HCT116 (cell line): ENCODE results near the gene C10orf90. TPM values are rescaled to one million over a fixed set of nuclear protein-coding genes. Genes with fewer than 3 reads are reported as not detected.

Source experiments
- ATAC-seq: fragments of 200-7000 bp; cut with Tn5 transposase; 2 replicates; pipeline ENCODE4 v1.9.1; 2020; ENCODE audit warnings: mild to moderate bottlenecking, moderate library complexity
- BruUV-seq: library from RNA; stranded (reverse); fragments of 400-500 nt; replicated peaks from 2 replicates; lab custom pipeline; 2021; lab: Mats Ljungman, UMichigan
- CTCF ChIA-PET: fragments of 300-600 bp; sonication (Branson Sonifier 250); formaldehyde crosslinking; loops from one replicate; lab custom pipeline; 2021; ENCODE audit warnings: antibody characterized with exemption; lab: Charles Lee
- POLR2A ChIA-PET: fragments of 300-600, 350-600 bp; sonication (Branson Sonifier 250); formaldehyde crosslinking; loops from one replicate; lab custom pipeline; 2021; ENCODE audit warnings: antibody characterized with exemption; lab: Charles Lee
- RAD21 ChIA-PET, 2 experiments: fragments of 300-600 bp; sonication (Branson Sonifier 250); formaldehyde crosslinking; loops; one replicate each; lab custom pipeline; 2023; ENCODE audit warnings: low total read pairs in 2 of 2; ENCODE audit not compliant: uncharacterized antibody in 2 of 2, unreplicated experiment in 2 of 2, low non-redundant PET in 1 of 2; lab: Charles Lee
- DNase-seq: peaks from one replicate; pipeline ENCODE4 v3.0.0-alpha.2; 2010; ENCODE audit warnings: low read depth, low spot score
- H2AFZ ChIP-seq: fragments of 200-600 bp; shearing (Covaris generic), sonication (generic); 2 replicates; pipeline ENCODE4 v1.6.1; 2017; ENCODE audit warnings: low read depth, mixed run types, mixed read lengths, antibody characterized with exemption, low read length; ENCODE audit not compliant: poor library complexity, severe bottlenecking
- H3K27ac ChIP-seq: 2 replicates; pipeline ENCODE4 v1.5.1; 2012; ENCODE audit warnings: low read depth, low read length
- H3K27me3 ChIP-seq: fragments of 200-600 bp; sonication (generic); 2 replicates; pipeline ENCODE4 v1.6.1; 2016; ENCODE audit warnings: mixed run types, low read length, mixed read lengths; ENCODE audit not compliant: insufficient read depth
- H3K36me3 ChIP-seq, 2 experiments: fragments of 200-500 bp in 1 of 2; fragments of 200-600 bp in 1 of 2; sonication (Bioruptor generic) in 1 of 2; sonication (generic) in 1 of 2; 2 replicates each; pipeline versions ENCODE4 v1.5.1 to v1.6.1; 2014 to 2016; ENCODE audit warnings: low read length in 2 of 2, inconsistent platforms in 1 of 2, mixed read lengths in 1 of 2, mixed run types in 1 of 2; ENCODE audit not compliant: insufficient read depth in 2 of 2, control insufficient read depth in 1 of 2
- H3K4me1 ChIP-seq, 2 experiments: fragments of 200-600 bp in 1 of 2; sonication (generic) in 1 of 2; 2 replicates each; pipeline versions ENCODE4 v1.5.1 to v1.6.1; 2012 to 2017; ENCODE audit warnings: low read length in 2 of 2, inconsistent platforms in 1 of 2, mild to moderate bottlenecking in 1 of 2, mixed read lengths in 1 of 2, mixed run types in 1 of 2, moderate library complexity in 1 of 2; ENCODE audit not compliant: insufficient read depth in 2 of 2, control insufficient read depth in 1 of 2
- H3K4me2 ChIP-seq: fragments of 200-600 bp; sonication (generic); 2 replicates; pipeline ENCODE4 v1.6.1; 2017; ENCODE audit warnings: mixed run types, low read length, mixed read lengths
- H3K4me3 ChIP-seq, 2 experiments: fragments of 200-600 bp in 1 of 2; sonication (generic) in 1 of 2; replicated peaks in 1 of 2; 2 replicates each; pipeline ENCODE4 v1.5.1; 2011 to 2016; ENCODE audit warnings: low read length in 2 of 2, control low read depth in 1 of 2, low read depth in 1 of 2, mild to moderate bottlenecking in 1 of 2, mixed read lengths in 1 of 2, mixed run types in 1 of 2
- H3K79me2 ChIP-seq: fragments of 200-600 bp; sonication (generic); 2 replicates; pipeline ENCODE4 v1.6.1; 2017; ENCODE audit warnings: mild to moderate bottlenecking, mixed run types, low read length, moderate library complexity, mixed read lengths; ENCODE audit not compliant: insufficient read depth
- H3K9ac ChIP-seq: fragments of 200-600 bp; sonication (generic); 2 replicates; pipeline ENCODE4 v1.6.1; 2016; ENCODE audit warnings: low read length, mixed read lengths
- H3K9me2 ChIP-seq: fragments of 200-600 bp; sonication (generic), shearing (Covaris generic); 2 replicates; pipeline ENCODE4 v1.6.1; 2017; ENCODE audit warnings: mixed run types, mild to moderate bottlenecking, moderate library complexity; ENCODE audit not compliant: insufficient read depth
- H3K9me3 ChIP-seq, 2 experiments: fragments of 200-500 bp in 1 of 2; fragments of 200-600 bp in 1 of 2; sonication (Bioruptor generic) in 1 of 2; sonication (generic) in 1 of 2; 2 replicates each; pipeline ENCODE4 v1.6.1; 2014 to 2017; ENCODE audit warnings: low read length in 2 of 2, mixed read lengths in 2 of 2, inconsistent platforms in 1 of 2, low read depth in 1 of 2, mild to moderate bottlenecking in 1 of 2, mixed run types in 1 of 2, moderate library complexity in 1 of 2; ENCODE audit not compliant: control insufficient read depth in 1 of 2, insufficient read depth in 1 of 2
- H4K20me1 ChIP-seq: fragments of 200-600 bp; sonication (generic), shearing (Covaris generic); 2 replicates; pipeline ENCODE4 v1.6.1; 2017; ENCODE audit warnings: mixed run types, mild to moderate bottlenecking, moderate library complexity; ENCODE audit not compliant: insufficient read depth
- CBX3 ChIP-seq: IDR thresholded peaks from 2 replicates; pipeline ENCODE4 v1.6.1; 2012; ENCODE audit warnings: low read depth
- CEBPB ChIP-seq: IDR thresholded peaks from 2 replicates; pipeline ENCODE4 v1.6.1; 2012; ENCODE audit warnings: low read depth
- ELF1 ChIP-seq: IDR thresholded peaks from 2 replicates; pipeline ENCODE4 v1.6.1; 2012; ENCODE audit warnings: low read depth, borderline replicate concordance
- EZH2 ChIP-seq: fragments of 200-600 bp; sonication (generic); IDR thresholded peaks from 2 replicates; pipeline ENCODE4 v1.6.1; 2017; ENCODE audit warnings: antibody characterized with exemption, mixed run types
- EZH2phosphoT487 ChIP-seq: fragments of 200-600 bp; IDR thresholded peaks from 2 replicates; pipeline ENCODE4 v1.6.1; 2018; ENCODE audit warnings: antibody characterized with exemption, borderline replicate concordance
- FOSL1 ChIP-seq: IDR thresholded peaks from 2 replicates; pipeline ENCODE4 v1.6.1; 2012; ENCODE audit warnings: low read depth
- JUND ChIP-seq: IDR thresholded peaks from 2 replicates; pipeline ENCODE4 v1.6.1; 2012
- SP1 ChIP-seq: IDR thresholded peaks from 2 replicates; pipeline ENCODE4 v1.6.1; 2012; ENCODE audit warnings: low read depth
- SRF ChIP-seq: IDR thresholded peaks from 2 replicates; pipeline ENCODE4 v1.6.1; 2012; ENCODE audit warnings: low read depth
- YY1 ChIP-seq: IDR thresholded peaks from 2 replicates; pipeline ENCODE4 v1.6.1; 2011; ENCODE audit warnings: low read length, low read depth, moderate library complexity, mild to moderate bottlenecking; ENCODE audit not compliant: insufficient replicate concordance; ENCODE audit errors: extremely low read depth
- ZFX ChIP-seq: fragments of 450-650 bp; IDR thresholded peaks from 2 replicates; pipeline ENCODE4 v1.6.1; 2017
- intact Hi-C: fragments of 100-400 bp; cut with micrococcal nuclease; formaldehyde crosslinking; loops from 2 replicates; pipeline ENCODE4 v1.10.0; 2022
- total RNA-seq: library from RNA; stranded (reverse); gene quantifications from one replicate; pipeline ENCODE4 v1.2.1, GENCODE V29; 2021; ENCODE audit not compliant: unreplicated experiment
- TF ChIP-seq, protein P1 (sequence below): IDR thresholded peaks from 2 replicates; pipeline ENCODE4 v1.6.1; 2011; ENCODE audit warnings: mild to moderate bottlenecking, low read length, moderate library complexity; ENCODE audit not compliant: insufficient replicate concordance; ENCODE audit errors: extremely low read depth
- TF ChIP-seq, protein P2 (sequence below): IDR thresholded peaks from 2 replicates; pipeline ENCODE4 v1.6.1; 2012
- TF ChIP-seq, protein P3 (sequence below): IDR thresholded peaks from 2 replicates; pipeline ENCODE4 v1.6.1; 2012

The C10orf90 gene
- total RNA-seq, 1 experiment from 2014 or later = not detected

GRCh38 chr10:126588024-126588423 is 82.5 kb downstream of the C10orf90 start:
- intact Hi-C loops = no loop called here
- no TSS peak for BruUV-seq
- no peak overlapping the region for H2AFZ ChIP-seq
- H3K4me3 ChIP-seq = no peak overlapping the region
- no peak overlapping the region for H3K27ac ChIP-seq
- no peaks in the 10 kb centered on the region for H3K9me3 ChIP-seq
- ChIA-PET POLR2A (no interaction called here), RAD21 (no interaction called here), CTCF (no interaction called here)
- no peak for DNase-seq
- H3K27me3 ChIP-seq = peaks cover 52% of the 10 kb centered on the region
- H3K9me2 ChIP-seq = no peaks in the 10 kb centered on the region
- no peak overlapping the region for H3K4me2 ChIP-seq
- no peaks in the 10 kb centered on the region for H3K79me2 ChIP-seq
- no peaks in the 10 kb centered on the region for H3K36me3 ChIP-seq
- no peak for ATAC-seq
- H3K9ac ChIP-seq = no peak overlapping the region
- no peaks in the 10 kb centered on the region for H4K20me1 ChIP-seq
- H3K4me1 ChIP-seq = no peaks in the 10 kb centered on the region
- TF ChIP-seq SP1 (no peak), YY1 (no peak), SRF (no peak), EZH2 (no peak), ZFX (no peak), CBX3 (no peak), ELF1 (no peak), JUND (no peak), EZH2phosphoT487 (no peak), FOSL1 (no peak), CEBPB (no peak)
- TF ChIP-seq, protein P1, sequence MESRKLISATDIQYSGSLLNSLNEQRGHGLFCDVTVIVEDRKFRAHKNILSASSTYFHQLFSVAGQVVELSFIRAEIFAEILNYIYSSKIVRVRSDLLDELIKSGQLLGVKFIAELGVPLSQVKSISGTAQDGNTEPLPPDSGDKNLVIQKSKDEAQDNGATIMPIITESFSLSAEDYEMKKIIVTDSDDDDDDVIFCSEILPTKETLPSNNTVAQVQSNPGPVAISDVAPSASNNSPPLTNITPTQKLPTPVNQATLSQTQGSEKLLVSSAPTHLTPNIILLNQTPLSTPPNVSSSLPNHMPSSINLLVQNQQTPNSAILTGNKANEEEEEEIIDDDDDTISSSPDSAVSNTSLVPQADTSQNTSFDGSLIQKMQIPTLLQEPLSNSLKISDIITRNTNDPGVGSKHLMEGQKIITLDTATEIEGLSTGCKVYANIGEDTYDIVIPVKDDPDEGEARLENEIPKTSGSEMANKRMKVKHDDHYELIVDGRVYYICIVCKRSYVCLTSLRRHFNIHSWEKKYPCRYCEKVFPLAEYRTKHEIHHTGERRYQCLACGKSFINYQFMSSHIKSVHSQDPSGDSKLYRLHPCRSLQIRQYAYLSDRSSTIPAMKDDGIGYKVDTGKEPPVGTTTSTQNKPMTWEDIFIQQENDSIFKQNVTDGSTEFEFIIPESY = no peak
- TF ChIP-seq, protein P2, sequence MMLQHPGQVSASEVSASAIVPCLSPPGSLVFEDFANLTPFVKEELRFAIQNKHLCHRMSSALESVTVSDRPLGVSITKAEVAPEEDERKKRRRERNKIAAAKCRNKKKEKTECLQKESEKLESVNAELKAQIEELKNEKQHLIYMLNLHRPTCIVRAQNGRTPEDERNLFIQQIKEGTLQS = no peak
- TF ChIP-seq, protein P3, sequence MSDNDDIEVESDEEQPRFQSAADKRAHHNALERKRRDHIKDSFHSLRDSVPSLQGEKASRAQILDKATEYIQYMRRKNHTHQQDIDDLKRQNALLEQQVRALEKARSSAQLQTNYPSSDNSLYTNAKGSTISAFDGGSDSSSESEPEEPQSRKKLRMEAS = no peak
